Naive thymus-derived CD8-positive, alpha-beta T cell (primary cell): Measurements from ENCODE around the gene DNAJB5. TPM values are rescaled to one million over a fixed set of nuclear protein-coding genes. Genes with fewer than 3 reads are reported as not detected.

Experiments used
- ATAC-seq, 2 donors: fragments of 150-1000 bp; cut with Tn5 transposase in 1 of 2; sonication (Bioruptor Pico), chemical (Tn5 transposase) in 1 of 2; 1 replicate in 1 of 2; 2 replicates in 1 of 2; pipeline ENCODE4 v1.10.0; 2021; ENCODE audit warnings: mild to moderate bottlenecking in 2 of 2, moderate library complexity in 2 of 2
- POLR2A ChIA-PET: fragments of 350-600 bp; sonication (Branson Sonifier 250); formaldehyde crosslinking; loops from one replicate; lab custom pipeline; 2021; ENCODE audit warnings: antibody characterized with exemption; lab: Charles Lee
- DNase-seq, 10 donors: peaks; one replicate each; pipeline versions ENCODE4 v3.0.0 to v3.0.0-alpha.2; 2020 to 2022
- H3K27ac Mint-ChIP-seq, 10 donors: one replicate each; pipeline ENCODE4 v1.8.0; 2020 to 2022; ENCODE audit warnings: mild to moderate bottlenecking in 10 of 10, mixed read lengths in 10 of 10, moderate library complexity in 4 of 10, inconsistent platforms in 1 of 10
- H3K27me3 Mint-ChIP-seq, 5 donors: one replicate each; pipeline ENCODE4 v1.8.0; 2021 to 2022; ENCODE audit warnings: mixed read lengths in 5 of 5
- H3K36me3 Mint-ChIP-seq, 3 donors: one replicate each; pipeline ENCODE4 v1.8.0; 2020 to 2022; ENCODE audit warnings: mixed read lengths in 3 of 3, mild to moderate bottlenecking in 2 of 3, inconsistent platforms in 1 of 3
- H3K4me1 Mint-ChIP-seq, 4 donors: one replicate each; pipeline ENCODE4 v1.8.0; 2021 to 2022; ENCODE audit warnings: mixed read lengths in 4 of 4
- H3K4me3 Mint-ChIP-seq, 10 donors: one replicate each; pipeline ENCODE4 v1.8.0; 2020 to 2022; ENCODE audit warnings: mild to moderate bottlenecking in 10 of 10, mixed read lengths in 10 of 10, moderate library complexity in 6 of 10, inconsistent platforms in 1 of 10
- H3K9me3 Mint-ChIP-seq, 9 donors: one replicate each; pipeline ENCODE4 v1.8.0; 2020 to 2022; ENCODE audit warnings: mixed read lengths in 9 of 9, mild to moderate bottlenecking in 3 of 9, inconsistent platforms in 1 of 9, moderate library complexity in 1 of 9
- polyA plus RNA-seq, 3 donors: library from polyadenylated mRNA; unstranded; fragments of 300-500 nt; fragmentation: Illumina TruSeq; gene quantifications; one replicate each; pipeline ENCODE4 v1.2.3, GENCODE V29; 2021
- total RNA-seq, 8 experiments: library from RNA in 2 of 8; stranded (reverse) in 2 of 8; gene quantifications; one replicate each; pipeline ENCODE4 v1.2.3 and lab custom pipeline; 2021 to 2026

The DNAJB5 gene
- total and polyA plus RNA-seq, 5 experiments from 2014 or later = 0.47 to 2.0 (median 1.9) TPM

DNA sequence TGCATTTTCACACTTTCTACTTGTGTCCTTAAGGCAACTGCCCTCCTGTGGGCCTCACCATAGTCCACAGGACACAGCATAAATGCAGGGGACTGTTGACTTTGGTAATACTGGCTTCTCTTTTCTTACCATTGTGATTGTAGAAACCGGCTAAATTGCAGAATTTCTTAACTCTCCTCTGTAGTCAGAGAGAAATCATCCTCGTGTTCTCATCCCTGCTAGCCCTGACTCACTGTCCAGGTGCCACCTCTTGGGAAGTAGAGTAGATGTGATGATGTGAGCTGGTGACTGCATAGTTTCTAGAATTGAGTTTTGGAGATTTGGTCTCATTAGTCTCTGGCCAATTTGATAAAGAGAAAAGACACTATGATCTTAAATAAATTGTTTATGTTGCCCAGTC, 26.0 kb upstream of the DNAJB5 start:
- no peak overlapping the region for H3K4me3 Mint-ChIP-seq
- ATAC-seq (no peak), DNase-seq (no peak)
- POLR2A ChIA-PET = no interaction called here
- peaks cover 0 to 3% (median 0%) of the 10 kb centered on the region in 4 donors for H3K4me1 Mint-ChIP-seq
- no peaks in the 10 kb centered on the region for H3K9me3 Mint-ChIP-seq
- H3K27me3 Mint-ChIP-seq = peaks cover 35 to 76% (median 71%) of the 10 kb centered on the region in 5 donors
- H3K27ac Mint-ChIP-seq = no peak overlapping the region
- no peaks in the 10 kb centered on the region for H3K36me3 Mint-ChIP-seq

DNA sequence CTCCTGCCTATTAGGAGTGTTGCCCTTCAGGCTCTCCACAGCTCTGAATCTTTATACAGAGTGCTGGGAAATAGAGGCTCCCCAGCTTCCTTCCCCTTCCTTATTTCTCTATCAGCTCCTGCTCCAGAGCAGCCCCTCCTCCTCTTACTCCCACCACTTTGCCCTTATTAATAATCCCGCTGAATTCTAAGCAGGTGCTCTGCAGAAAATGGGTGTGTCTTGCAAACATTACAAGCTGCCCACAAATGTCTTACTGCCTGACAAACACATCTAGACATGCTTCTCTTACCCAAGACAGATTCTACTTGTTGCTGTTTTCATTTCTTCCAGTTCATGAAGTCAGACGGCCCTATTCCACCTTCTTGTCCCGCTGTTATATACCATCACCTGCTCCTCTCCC, 25.1 kb upstream of the DNAJB5 start:
- Mint-ChIP-seq H3K36me3 (no peaks in the 10 kb centered on the region), H3K4me3 (no peak overlapping the region), H3K9me3 (no peaks in the 10 kb centered on the region), H3K27ac (no peak overlapping the region), H3K4me1 (no peaks in the 10 kb centered on the region), H3K27me3 (peaks cover 31 to 69% (median 68%) of the 10 kb centered on the region in 5 donors)
- POLR2A ChIA-PET = no interaction called here
- ATAC-seq (no peak), DNase-seq (no peak)

DNA sequence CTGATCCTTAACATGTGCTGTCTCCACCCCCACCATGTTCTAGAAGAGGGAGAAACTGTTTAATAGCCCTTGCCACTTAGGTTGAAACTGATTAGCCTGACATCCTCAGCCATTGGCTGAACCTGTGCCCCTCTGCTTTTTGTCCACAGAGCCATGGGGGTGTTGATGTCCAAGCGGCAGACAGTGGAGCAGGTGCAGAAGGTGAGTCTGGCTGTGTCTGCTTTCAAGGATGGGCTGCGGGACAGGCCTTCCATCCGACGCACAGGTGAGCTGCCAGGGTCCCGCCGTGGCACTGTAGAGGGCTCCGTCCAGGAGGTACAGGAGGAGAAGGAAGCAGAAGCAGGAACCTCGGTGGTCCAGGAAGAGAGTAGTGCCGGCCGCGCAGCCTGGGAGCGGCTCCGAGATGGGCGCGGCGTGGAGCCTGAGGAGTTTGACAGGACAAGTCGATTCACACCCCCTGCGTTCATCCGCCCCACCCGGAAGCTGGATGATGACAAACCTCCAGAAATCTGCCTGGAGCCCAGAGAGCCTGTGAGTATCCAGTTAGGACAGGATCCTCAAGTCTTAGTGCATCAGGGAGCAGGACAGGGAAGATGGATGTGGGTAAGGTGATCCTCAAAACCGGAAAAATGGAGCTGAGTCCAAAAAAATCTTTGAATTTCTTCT, 18.3 kb upstream of the DNAJB5 start:
- H3K4me1 Mint-ChIP-seq = no peaks in the 10 kb centered on the region
- H3K4me3 Mint-ChIP-seq = no peak overlapping the region
- H3K36me3 Mint-ChIP-seq = no peaks in the 10 kb centered on the region
- H3K9me3 Mint-ChIP-seq = no peaks in the 10 kb centered on the region
- H3K27me3 Mint-ChIP-seq = peaks cover 13 to 20% (median 15%) of the 10 kb centered on the region in 5 donors
- POLR2A ChIA-PET = no interaction called here
- no peak for ATAC-seq
- no peak overlapping the region for H3K27ac Mint-ChIP-seq
- DNase-seq = no peak

DNA sequence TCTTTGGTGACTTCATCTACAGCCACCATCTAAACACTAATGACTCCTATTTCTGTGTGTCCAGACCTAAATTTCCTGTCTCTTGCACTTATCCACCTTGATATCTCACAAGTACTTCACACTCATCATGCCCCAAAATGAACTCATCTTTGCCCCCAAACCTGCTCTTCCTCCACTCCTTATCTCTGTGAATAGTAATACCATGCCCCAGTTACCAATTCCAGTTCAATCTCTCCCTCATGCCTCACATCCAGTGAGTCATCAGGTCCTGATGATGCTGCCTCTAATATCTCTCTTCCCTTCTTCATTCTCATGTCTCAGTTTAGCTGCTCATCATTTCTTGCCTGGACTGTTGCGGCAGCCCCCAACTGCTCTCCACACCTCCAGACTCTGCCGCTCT, 14.9 kb upstream of the DNAJB5 start:
- POLR2A ChIA-PET = no interaction called here
- Mint-ChIP-seq H3K36me3 (no peaks in the 10 kb centered on the region), H3K4me1 (no peaks in the 10 kb centered on the region), H3K9me3 (no peaks in the 10 kb centered on the region), H3K4me3 (no peak overlapping the region), H3K27me3 (peaks cover 0 to 6% (median 3%) of the 10 kb centered on the region in 5 donors), H3K27ac (no peak overlapping the region)
- ATAC-seq (no peak), DNase-seq (no peak)

DNA sequence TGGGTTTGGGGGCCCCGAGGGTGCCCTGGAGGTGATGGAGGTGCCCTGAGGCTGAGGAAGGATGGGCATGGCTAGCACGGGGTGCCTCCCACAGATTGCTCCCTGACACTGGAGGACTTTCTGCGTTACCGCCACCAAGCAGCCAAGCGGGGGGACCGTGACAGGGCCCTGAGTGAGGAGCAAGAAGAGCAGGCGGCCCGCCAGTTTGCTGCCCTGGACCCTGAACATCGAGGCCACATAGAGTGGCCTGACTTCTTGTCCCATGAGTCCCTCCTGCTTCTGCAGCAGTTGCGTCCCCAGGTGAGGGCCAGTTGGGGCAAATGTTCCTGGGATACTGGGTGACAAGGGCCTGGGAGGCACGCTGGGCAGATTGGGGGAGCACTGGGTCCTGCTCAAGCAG, 13.1 kb upstream of the DNAJB5 start:
- POLR2A ChIA-PET = no interaction called here
- no peaks in the 10 kb centered on the region for H3K9me3 Mint-ChIP-seq
- no peak overlapping the region for H3K4me3 Mint-ChIP-seq
- ATAC-seq = no peak
- peaks cover 0 to 5% (median 0%) of the 10 kb centered on the region in 4 donors for H3K4me1 Mint-ChIP-seq
- no peak overlapping the region for H3K27ac Mint-ChIP-seq
- peaks cover 0 to 4% (median 0%) of the 10 kb centered on the region in 5 donors for H3K27me3 Mint-ChIP-seq
- H3K36me3 Mint-ChIP-seq = no peaks in the 10 kb centered on the region
- no peak for DNase-seq

DNA sequence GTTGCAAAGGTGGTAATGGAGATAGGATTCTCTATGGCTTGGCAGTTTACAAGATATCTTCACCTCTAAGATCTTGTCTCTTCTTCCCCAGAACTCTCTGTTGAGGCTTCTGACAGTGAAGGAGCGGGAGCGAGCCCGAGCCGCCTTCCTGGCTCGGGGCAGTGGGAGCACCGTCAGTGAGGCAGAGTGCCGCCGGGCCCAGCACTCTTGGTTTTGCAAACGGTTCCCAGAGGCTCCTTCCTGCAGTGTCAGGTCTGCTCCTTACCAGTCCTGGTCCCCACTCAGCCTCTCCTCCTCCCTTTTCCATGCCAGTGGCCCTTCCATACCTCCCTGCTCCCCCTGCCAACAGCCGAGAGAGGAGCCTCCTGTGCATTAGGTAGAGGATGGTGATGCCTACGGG, 12.6 kb upstream of the DNAJB5 start:
- H3K9me3 Mint-ChIP-seq = no peaks in the 10 kb centered on the region
- H3K4me1 Mint-ChIP-seq = peaks cover 0 to 8% (median under 1%) of the 10 kb centered on the region in 4 donors
- POLR2A ChIA-PET = no interaction called here
- no peak overlapping the region for H3K4me3 Mint-ChIP-seq
- no peaks in the 10 kb centered on the region for H3K36me3 Mint-ChIP-seq
- DNase-seq (no peak), ATAC-seq (no peak)
- peaks cover 0 to 4% (median 0%) of the 10 kb centered on the region in 5 donors for H3K27me3 Mint-ChIP-seq
- no peak overlapping the region for H3K27ac Mint-ChIP-seq

DNA sequence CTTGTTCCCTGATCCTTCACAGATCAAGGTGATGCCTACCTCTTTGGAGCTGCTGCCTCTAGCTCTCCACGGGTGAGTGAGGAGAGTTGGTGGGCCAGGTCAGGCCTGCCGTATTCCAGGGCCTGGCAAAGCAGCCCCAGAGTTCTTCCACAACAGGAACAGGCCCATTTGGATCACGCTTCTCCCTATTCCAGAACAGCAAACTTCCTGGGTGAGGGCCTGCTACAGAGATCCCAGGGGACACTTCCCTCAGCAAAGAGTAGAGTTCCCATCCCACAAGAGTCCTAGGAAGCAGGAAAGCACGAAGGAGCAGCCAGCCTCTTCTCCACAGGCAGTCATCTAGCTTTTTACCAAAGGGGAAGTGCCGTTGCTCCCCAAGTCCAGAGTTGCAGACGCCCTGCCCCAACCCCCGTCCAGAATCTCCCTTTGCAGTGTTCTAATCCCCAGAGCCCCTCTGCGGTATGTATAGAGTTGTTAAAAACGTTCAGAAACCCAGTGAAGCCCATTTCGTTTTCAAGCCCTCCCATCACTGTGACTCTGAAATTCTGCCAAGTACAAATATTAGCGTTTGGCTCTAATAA, 9.3 kb upstream of the DNAJB5 start:
- peak overlapping the region in 1 of 10 donors; percentile 17 for H3K27ac Mint-ChIP-seq
- H3K4me3 Mint-ChIP-seq = no peak overlapping the region
- peaks cover 0 to 4% (median 0%) of the 10 kb centered on the region in 5 donors for H3K27me3 Mint-ChIP-seq
- H3K4me1 Mint-ChIP-seq = peaks cover 20 to 39% (median 32%) of the 10 kb centered on the region in 4 donors
- no peak for DNase-seq
- H3K9me3 Mint-ChIP-seq = no peaks in the 10 kb centered on the region
- no peaks in the 10 kb centered on the region for H3K36me3 Mint-ChIP-seq
- POLR2A ChIA-PET = no interaction called here
- no peak for ATAC-seq

DNA sequence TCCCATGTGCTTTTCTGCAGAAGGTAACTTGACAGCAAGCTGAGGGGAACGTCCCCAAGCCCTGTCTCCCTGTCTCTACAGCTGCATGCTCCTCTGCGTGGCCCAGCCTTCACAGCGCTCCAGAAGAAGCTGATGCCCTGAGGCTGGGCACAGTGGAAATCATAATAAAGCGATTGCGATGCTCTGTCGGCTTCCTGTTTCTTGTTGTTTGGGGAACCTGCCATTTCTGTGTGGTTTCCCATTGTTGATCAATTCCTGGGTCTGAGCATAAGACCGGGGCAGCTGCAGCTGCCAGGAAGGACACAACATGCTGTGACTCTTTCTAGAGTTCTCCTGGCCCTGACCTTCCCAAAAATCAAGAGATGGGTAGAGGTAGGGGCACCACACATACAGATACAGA, 7.2 kb upstream of the DNAJB5 start:
- ATAC-seq = no peak
- POLR2A ChIA-PET = interaction anchor here (0.9 to 1.0 kb wide), 2 partner anchors 90 to 97 kb away, joined by 3 to 4 read pairs; partner anchors contain the start of genes FANCG and VCP
- Mint-ChIP-seq H3K4me3 (peak overlapping the region in 8 of 10 donors; percentile 13 to 79 (median 58)), H3K36me3 (no peaks in the 10 kb centered on the region), H3K9me3 (no peaks in the 10 kb centered on the region), H3K27ac (peak overlapping the region in 8 of 10 donors; percentile 38 to 90 (median 71)), H3K4me1 (peaks cover 33 to 59% (median 53%) of the 10 kb centered on the region in 4 donors), H3K27me3 (no peaks in the 10 kb centered on the region)
- no peak for DNase-seq

DNA sequence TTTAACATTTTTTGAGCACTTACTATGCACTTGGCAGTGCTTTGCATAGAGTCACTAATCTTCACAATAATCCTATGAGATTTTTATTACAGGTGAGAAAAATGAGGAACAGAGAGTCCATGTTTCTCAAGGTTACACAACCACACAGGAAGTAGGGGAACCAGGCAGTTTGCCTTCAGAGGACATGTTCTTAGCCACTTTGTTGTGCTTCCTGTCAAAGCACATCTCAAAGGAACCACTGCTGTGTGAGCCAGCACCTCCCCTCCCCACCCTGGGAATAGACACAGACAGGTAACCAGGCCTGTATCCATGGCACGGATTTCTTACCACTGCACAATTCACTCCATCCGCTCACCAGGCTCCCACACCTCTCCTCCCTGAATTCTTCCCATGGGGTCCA, 6.3 kb upstream of the DNAJB5 start:
- DNase-seq = peak in 3 of 10 donors; percentile 17 to 48 (median 36)
- Mint-ChIP-seq H3K36me3 (no peaks in the 10 kb centered on the region), H3K4me1 (peaks cover 34 to 65% (median 60%) of the 10 kb centered on the region in 4 donors), H3K4me3 (peak overlapping the region; percentile 31 to 79 (median 64)), H3K9me3 (no peaks in the 10 kb centered on the region), H3K27ac (peak overlapping the region; percentile 37 to 90 (median 83)), H3K27me3 (no peaks in the 10 kb centered on the region)
- POLR2A ChIA-PET = interaction anchor here (1.1 to 2.2 kb wide), 2 partner anchors 89 to 96 kb away, joined by 3 to 6 read pairs; partner anchors contain the start of genes FANCG and VCP
- peak; percentile 22 to 48 for ATAC-seq

DNA sequence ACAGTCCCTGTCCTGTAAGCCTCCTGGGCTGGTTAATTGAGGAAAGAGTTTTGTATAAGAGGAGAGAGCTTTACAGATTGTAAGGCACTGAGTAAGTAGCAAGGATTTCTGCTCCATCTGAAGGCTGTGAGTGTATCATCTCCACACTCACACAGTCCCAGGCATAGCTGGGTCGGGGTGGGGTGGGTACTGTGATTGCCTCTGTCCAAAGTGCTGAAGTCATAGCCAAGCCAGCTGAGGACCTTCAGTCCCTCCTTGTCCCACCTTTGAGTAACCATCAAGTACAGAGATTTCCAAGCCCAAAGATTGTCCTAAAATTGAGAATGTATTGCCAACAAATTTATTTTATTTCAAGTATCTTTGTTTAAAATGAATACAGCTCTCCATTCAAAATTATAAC, 5.5 kb upstream of the DNAJB5 start:
- no peaks in the 10 kb centered on the region for H3K27me3 Mint-ChIP-seq
- H3K4me1 Mint-ChIP-seq = peaks cover 39 to 73% (median 67%) of the 10 kb centered on the region in 4 donors
- no peaks in the 10 kb centered on the region for H3K9me3 Mint-ChIP-seq
- DNase-seq = peak in 7 of 10 donors; percentile 18 to 57 (median 34)
- peak overlapping the region in 4 of 10 donors; percentile 73 to 90 (median 88) for H3K27ac Mint-ChIP-seq
- no peaks in the 10 kb centered on the region for H3K36me3 Mint-ChIP-seq
- POLR2A ChIA-PET = interaction anchor here (1.1 to 2.2 kb wide), 4 partner anchors 85 to 96 kb away, joined by 3 to 6 read pairs (median 6); partner anchors contain the start of genes FANCG and VCP
- H3K4me3 Mint-ChIP-seq = peak overlapping the region in 7 of 10 donors; percentile 22 to 75 (median 51)
- peak in 1 of 2 donors; percentile 14 for ATAC-seq

DNA sequence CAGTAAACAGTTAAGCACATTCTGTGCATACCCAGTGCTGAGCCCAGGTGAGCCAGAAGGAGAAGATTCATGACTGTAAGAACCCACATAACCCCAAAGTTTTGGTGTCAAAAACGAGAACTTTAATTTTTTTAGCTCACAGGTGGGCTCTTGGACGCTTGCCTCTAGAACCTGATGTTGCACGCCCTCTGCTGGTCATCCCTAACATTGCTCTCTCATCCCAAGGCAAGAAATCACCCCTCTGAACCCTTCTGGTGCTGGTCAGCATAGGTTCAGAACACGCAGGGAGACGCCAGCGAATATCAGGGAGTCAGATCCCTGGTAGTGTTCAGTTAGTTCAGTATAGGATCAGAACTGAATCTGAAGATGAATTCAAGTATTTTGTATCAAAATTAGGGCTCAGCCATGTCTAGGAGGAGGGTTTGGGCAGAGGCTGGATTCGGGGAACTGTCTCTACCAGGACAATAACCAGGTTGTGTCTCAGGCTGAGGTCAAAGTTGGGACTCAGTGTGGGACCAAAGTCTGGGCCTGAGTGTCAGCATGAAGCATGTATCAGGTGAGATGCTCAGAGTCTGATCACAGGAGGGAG, 4.1 kb upstream of the DNAJB5 start:
- DNase-seq (peak; percentile 21 to 71 (median 51)), ATAC-seq (no peak)
- H3K4me3 Mint-ChIP-seq = peak overlapping the region in 6 of 10 donors; percentile 14 to 65 (median 50)
- peaks cover 41 to 81% (median 76%) of the 10 kb centered on the region in 4 donors for H3K4me1 Mint-ChIP-seq
- H3K27ac Mint-ChIP-seq = peak overlapping the region; percentile 33 to 90 (median 75)
- POLR2A ChIA-PET = interaction anchor here (0.6 to 2.2 kb wide), 4 partner anchors 86 to 175 kb away, joined by 3 to 6 read pairs (median 6); partner anchors contain the start of genes FANCG and VCP
- H3K27me3 Mint-ChIP-seq = peaks cover 0 to 2% (median 0%) of the 10 kb centered on the region in 5 donors
- no peaks in the 10 kb centered on the region for H3K36me3 Mint-ChIP-seq
- no peaks in the 10 kb centered on the region for H3K9me3 Mint-ChIP-seq

DNA sequence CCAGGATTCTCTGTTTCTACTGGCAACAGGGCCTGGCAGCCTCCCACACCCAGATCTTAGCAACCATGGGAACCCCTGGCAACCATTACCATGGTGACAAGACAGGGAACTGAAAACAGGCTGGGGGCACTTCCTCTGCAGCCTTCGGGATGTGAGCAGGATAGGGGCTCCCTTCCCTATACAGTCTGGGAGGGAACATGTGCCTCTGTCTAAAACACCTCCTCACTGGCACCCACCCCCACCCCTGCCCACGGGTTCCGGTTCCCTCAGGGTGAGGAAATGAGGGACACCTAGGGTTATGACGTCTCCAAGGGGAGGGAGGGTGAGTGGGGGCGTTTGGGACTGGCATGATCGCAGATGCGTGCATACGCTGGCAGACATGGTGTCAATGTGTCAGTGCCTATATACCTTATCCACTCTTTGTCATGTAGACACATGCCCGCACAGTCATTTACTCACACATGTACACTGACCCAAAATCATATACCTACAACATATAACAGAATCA, 3.0 kb upstream of the DNAJB5 start:
- POLR2A ChIA-PET = no interaction called here
- Mint-ChIP-seq H3K4me3 (peak overlapping the region in 9 of 10 donors; percentile 4 to 95 (median 39)), H3K36me3 (no peaks in the 10 kb centered on the region), H3K27me3 (peaks cover 0 to 2% (median 0%) of the 10 kb centered on the region in 5 donors), H3K27ac (peak overlapping the region in 9 of 10 donors; percentile 19 to 90 (median 85)), H3K4me1 (peaks cover 46 to 90% (median 79%) of the 10 kb centered on the region in 4 donors), H3K9me3 (no peaks in the 10 kb centered on the region)
- ATAC-seq = peak; percentile 8 to 24
- DNase-seq = peak; percentile 5 to 84 (median 66)
